Trophoblast cell (in vitro differentiated cells and primary cell): ENCODE measurements around the gene P2RY12.

Source experiments
- DNase-seq, 2 donors: peaks; one replicate each; pipeline ENCODE4 v3.0.0-alpha.2; 2016
- H2AFZ ChIP-seq: 2 replicates; pipeline ENCODE4 v1.6.1; 2013; ENCODE audit warnings: low read length, moderate library complexity, mild to moderate bottlenecking; ENCODE audit not compliant: insufficient read depth, poor library complexity
- H2AK5ac ChIP-seq: 2 replicates; pipeline ENCODE4 v1.6.1; 2013; ENCODE audit warnings: mild to moderate bottlenecking, low read length
- H2BK120ac ChIP-seq: 2 replicates; pipeline ENCODE4 v1.6.1; 2013; ENCODE audit warnings: low read length, mild to moderate bottlenecking, moderate library complexity; ENCODE audit not compliant: insufficient read depth, poor library complexity
- H2BK12ac ChIP-seq: 2 replicates; pipeline ENCODE4 v1.6.1; 2013; ENCODE audit warnings: mild to moderate bottlenecking, low read length, moderate library complexity
- H2BK5ac ChIP-seq: 2 replicates; pipeline ENCODE4 v1.6.1; 2013; ENCODE audit warnings: low read length, low read depth, moderate library complexity, mild to moderate bottlenecking; ENCODE audit not compliant: poor library complexity
- H3K14ac ChIP-seq: 2 replicates; pipeline ENCODE4 v1.6.1; 2013; ENCODE audit warnings: mild to moderate bottlenecking, low read length
- H3K18ac ChIP-seq: 2 replicates; pipeline ENCODE4 v1.6.1; 2013; ENCODE audit warnings: mild to moderate bottlenecking, low read length
- H3K23ac ChIP-seq: 2 replicates; pipeline ENCODE4 v1.6.1; 2013; ENCODE audit warnings: low read length
- H3K27ac ChIP-seq: 2 replicates; pipeline ENCODE4 v1.5.1; 2013; ENCODE audit warnings: low read depth, mild to moderate bottlenecking, inconsistent platforms, low read length, moderate library complexity
- H3K27me3 ChIP-seq: 2 replicates; pipeline ENCODE4 v1.6.1; 2013; ENCODE audit warnings: inconsistent platforms, mild to moderate bottlenecking, low read length, moderate library complexity; ENCODE audit not compliant: insufficient read depth
- H3K36me3 ChIP-seq, 2 experiments: 1 replicate in 1 of 2; 2 replicates in 1 of 2; pipeline ENCODE4 v1.6.1; 2013; ENCODE audit warnings: low read length in 2 of 2, mild to moderate bottlenecking in 2 of 2, moderate library complexity in 1 of 2; ENCODE audit not compliant: insufficient read depth in 2 of 2, control insufficient read depth in 1 of 2
- H3K4ac ChIP-seq: 2 replicates; pipeline ENCODE4 v1.6.1; 2013; ENCODE audit warnings: low read depth, mild to moderate bottlenecking, low read length, moderate library complexity
- H3K4me1 ChIP-seq, 2 experiments: 1 replicate in 1 of 2; 2 replicates in 1 of 2; pipeline ENCODE4 v1.6.1; 2013; ENCODE audit warnings: low read length in 2 of 2, mild to moderate bottlenecking in 2 of 2, moderate library complexity in 1 of 2; ENCODE audit not compliant: insufficient read depth in 2 of 2, control insufficient read depth in 1 of 2
- H3K4me2 ChIP-seq: 2 replicates; pipeline ENCODE4 v1.6.1; 2013; ENCODE audit warnings: inconsistent platforms, mild to moderate bottlenecking, low read length, moderate library complexity
- H3K4me3 ChIP-seq: 2 replicates; pipeline ENCODE4 v1.5.1; 2013; ENCODE audit warnings: mild to moderate bottlenecking, low read depth, low read length, inconsistent platforms
- H3K79me1 ChIP-seq: one replicate; pipeline ENCODE4 v1.6.1; 2013; ENCODE audit warnings: low read length
- H3K79me2 ChIP-seq: 2 replicates; pipeline ENCODE4 v1.6.1; 2013; ENCODE audit warnings: low read length, mild to moderate bottlenecking; ENCODE audit not compliant: control insufficient read depth, insufficient read depth, poor library complexity
- H3K9ac ChIP-seq: 2 replicates; pipeline ENCODE4 v1.6.1; 2013; ENCODE audit warnings: mild to moderate bottlenecking, low read length
- H3K9me3 ChIP-seq: 2 replicates; pipeline ENCODE4 v1.6.1; 2013; ENCODE audit warnings: low read depth, mild to moderate bottlenecking, control low read depth, inconsistent platforms, low read length; ENCODE audit not compliant: insufficient read depth
- H4K12ac ChIP-seq: 2 replicates; pipeline ENCODE4 v1.6.1; 2013; ENCODE audit warnings: low read depth, mild to moderate bottlenecking, low read length, moderate library complexity
- H4K8ac ChIP-seq: 2 replicates; pipeline ENCODE4 v1.6.1; 2013; ENCODE audit warnings: low read depth, mild to moderate bottlenecking, low read length, moderate library complexity
- H4K91ac ChIP-seq: one replicate; pipeline ENCODE4 v1.6.1; 2013; ENCODE audit warnings: low read depth, mild to moderate bottlenecking, low read length, moderate library complexity
- WGBS: extraction: QIAGEN DNeasy Blood & Tissue Kit; methylation state at CpG from one replicate; pipeline ENCODE4 v1.1.7; 2013; ENCODE audit warnings: missing lambda C conversion rate; ENCODE audit not compliant: insufficient read length, insufficient coverage; ENCODE audit errors: extremely low coverage; 5-methylcytosine and 5-hydroxymethylcytosine counted together

The P2RY12 gene

GRCh38 chr3:151410891-151411559 lies 26.5 kb upstream of the P2RY12 start:
- DNase-seq = no peak
- Histone ChIP-seq H3K18ac (no peak overlapping the region), H3K4me1 (no peaks in the 10 kb centered on the region), H2BK120ac (no peak overlapping the region), H4K8ac (no peak overlapping the region), H3K4me2 (no peak overlapping the region), H3K9ac (no peak overlapping the region), H3K79me2 (no peaks in the 10 kb centered on the region), H3K14ac (no peak overlapping the region), H3K4ac (no peak overlapping the region), H2BK5ac (no peak overlapping the region), H3K9me3 (no peaks in the 10 kb centered on the region), H3K4me3 (no peak overlapping the region), H3K79me1 (no peaks in the 10 kb centered on the region), H3K36me3 (peaks cover 7 to 13% of the 10 kb centered on the region in 2 experiments), H3K27ac (no peak overlapping the region), H4K91ac (no peak overlapping the region), H2BK12ac (no peak overlapping the region), H4K12ac (no peak overlapping the region), H3K27me3 (no peaks in the 10 kb centered on the region), H3K23ac (no peak overlapping the region), H2AFZ (no peak overlapping the region), H2AK5ac (no peak overlapping the region)
- no CpG with 5 or more reads among the region's 9 CpGs for WGBS

GRCh38 chr3:151407928-151408327 lies 23.4 kb upstream of the P2RY12 start:
- Histone ChIP-seq H3K27me3 (no peaks in the 10 kb centered on the region), H2BK5ac (no peak overlapping the region), H3K18ac (no peak overlapping the region), H3K23ac (no peak overlapping the region), H2AK5ac (no peak overlapping the region), H3K79me2 (no peaks in the 10 kb centered on the region), H2BK120ac (no peak overlapping the region), H3K4me2 (no peak overlapping the region), H4K12ac (no peak overlapping the region), H3K36me3 (peaks cover 4 to 9% of the 10 kb centered on the region in 2 experiments), H4K91ac (no peak overlapping the region), H4K8ac (no peak overlapping the region), H3K4me3 (no peak overlapping the region), H3K27ac (no peak overlapping the region), H3K14ac (no peak overlapping the region), H2BK12ac (no peak overlapping the region), H2AFZ (no peak overlapping the region), H3K9ac (no peak overlapping the region), H3K4ac (no peak overlapping the region), H3K9me3 (no peaks in the 10 kb centered on the region), H3K4me1 (no peaks in the 10 kb centered on the region), H3K79me1 (no peaks in the 10 kb centered on the region)
- WGBS = no CpG with 5 or more reads among the region's 2 CpGs
- no peak for DNase-seq

GRCh38 chr3:151404316-151404715 lies 19.8 kb upstream of the P2RY12 start:
- WGBS = no CpG with 5 or more reads among the region's 1 CpG
- H3K79me1 ChIP-seq = no peaks in the 10 kb centered on the region
- no peaks in the 10 kb centered on the region for H3K4me1 ChIP-seq
- H3K27me3 ChIP-seq = no peaks in the 10 kb centered on the region
- no peak for DNase-seq
- no peak overlapping the region for H3K9ac ChIP-seq
- H3K4me3 ChIP-seq = no peak overlapping the region
- no peak overlapping the region for H2BK120ac ChIP-seq
- no peaks in the 10 kb centered on the region for H3K79me2 ChIP-seq
- no peak overlapping the region for H3K4ac ChIP-seq
- H2AFZ ChIP-seq = no peak overlapping the region
- no peak overlapping the region for H4K8ac ChIP-seq
- no peak overlapping the region for H2BK5ac ChIP-seq
- H2AK5ac ChIP-seq = no peak overlapping the region
- H3K23ac ChIP-seq = no peak overlapping the region
- no peak overlapping the region for H3K27ac ChIP-seq
- H4K91ac ChIP-seq = no peak overlapping the region
- no peak overlapping the region for H2BK12ac ChIP-seq
- peaks cover 0 to 4% of the 10 kb centered on the region in 2 experiments for H3K36me3 ChIP-seq
- no peak overlapping the region for H3K4me2 ChIP-seq
- no peak overlapping the region for H4K12ac ChIP-seq
- no peak overlapping the region for H3K18ac ChIP-seq
- no peak overlapping the region for H3K14ac ChIP-seq
- H3K9me3 ChIP-seq = no peaks in the 10 kb centered on the region

- Histone ChIP-seq H3K9ac (no peak overlapping the region), H4K12ac (no peak overlapping the region), H2AFZ (no peak overlapping the region), H2BK12ac (no peak overlapping the region), H2BK120ac (no peak overlapping the region), H3K9me3 (no peaks in the 10 kb centered on the region), H2AK5ac (no peak overlapping the region), H3K79me1 (no peaks in the 10 kb centered on the region), H3K18ac (no peak overlapping the region), H3K14ac (no peak overlapping the region), H2BK5ac (no peak overlapping the region), H3K27me3 (no peaks in the 10 kb centered on the region), H4K91ac (no peak overlapping the region), H3K4me1 (no peaks in the 10 kb centered on the region), H3K36me3 (peaks cover 0 to 2% of the 10 kb centered on the region in 2 experiments), H4K8ac (no peak overlapping the region), H3K23ac (no peak overlapping the region), H3K79me2 (no peaks in the 10 kb centered on the region), H3K4me2 (no peak overlapping the region), H3K4me3 (no peak overlapping the region), H3K4ac (no peak overlapping the region), H3K27ac (no peak overlapping the region)
- no CpG with 5 or more reads among the region's 2 CpGs for WGBS
- DNase-seq = no peak
These were observed 18.7 kb upstream of the P2RY12 start for GRCh38 chr3:151403246-151403645.
